Stimulated activated naive B cell treated with anti-CD40 and anti-IgM and Interleukin-4, amounts not matched to agents 10 μg/mL and 1 μg/mL and 100 μg/mL, for 72 hours (primary cell): Measurements from ENCODE around the gene SLC25A23.

Source experiments
- ATAC-seq, 2 donors: fragments of 150-1000 bp; cut with Tn5 transposase; replicated peaks; 2 replicates each; pipeline ENCODE4 v1.10.0; 2021; ENCODE audit warnings: moderate library complexity in 1 of 2
- DNase-seq: peaks from one replicate; pipeline ENCODE4 v3.0.0; 2021
- H3K27ac Mint-ChIP-seq: one replicate; pipeline ENCODE4 v1.8.0; 2022; ENCODE audit warnings: mild to moderate bottlenecking, mixed read lengths
- H3K27me3 Mint-ChIP-seq, 2 donors: one replicate each; pipeline ENCODE4 v1.8.0; 2022; ENCODE audit warnings: mixed read lengths in 2 of 2
- H3K36me3 Mint-ChIP-seq, 2 donors: one replicate each; pipeline ENCODE4 v1.8.0; 2022; ENCODE audit warnings: mixed read lengths in 2 of 2, mild to moderate bottlenecking in 1 of 2
- H3K4me1 Mint-ChIP-seq, 2 donors: one replicate each; pipeline ENCODE4 v1.8.0; 2022; ENCODE audit warnings: mixed read lengths in 2 of 2, mild to moderate bottlenecking in 1 of 2
- H3K4me3 Mint-ChIP-seq, 2 donors: one replicate each; pipeline ENCODE4 v1.8.0; 2022; ENCODE audit warnings: mild to moderate bottlenecking in 2 of 2, mixed read lengths in 2 of 2, moderate library complexity in 1 of 2
- H3K9me3 Mint-ChIP-seq, 2 donors: one replicate each; pipeline ENCODE4 v1.8.0; 2022; ENCODE audit warnings: mixed read lengths in 2 of 2, mild to moderate bottlenecking in 1 of 2

The SLC25A23 gene

DNA sequence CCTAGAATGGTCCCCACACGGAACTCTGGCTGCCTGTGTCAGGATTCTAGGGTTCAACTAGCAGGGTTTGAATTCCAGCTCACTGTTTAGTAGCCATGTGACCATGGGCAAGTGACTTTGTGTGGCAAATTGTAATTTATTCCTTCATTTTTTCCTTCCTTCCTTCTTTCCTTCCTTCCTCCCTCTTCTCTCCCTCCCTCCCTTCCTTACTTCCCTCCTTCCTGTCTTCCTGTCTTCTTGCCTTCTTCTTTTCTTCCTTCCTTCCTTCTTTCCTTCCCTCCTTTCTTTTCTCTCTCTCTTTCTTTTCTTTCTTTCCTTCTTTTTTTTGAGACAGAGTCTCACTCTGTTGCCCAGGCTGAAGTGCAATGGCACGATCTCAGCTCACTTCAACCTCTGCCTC lies 30.5 kb upstream of the SLC25A23 start:
- DNase-seq (no peak), ATAC-seq (no peak)
- peak overlapping the region; percentile 75 to 76 for H3K4me3 Mint-ChIP-seq
- peaks cover 9 to 15% of the 10 kb centered on the region in 2 donors for H3K4me1 Mint-ChIP-seq
- peaks cover 0 to 3% of the 10 kb centered on the region in 2 donors for H3K27me3 Mint-ChIP-seq
- H3K9me3 Mint-ChIP-seq: peaks cover 3 to 5% of the 10 kb centered on the region in 2 donors
- H3K36me3 Mint-ChIP-seq: peaks cover 0 to 6% of the 10 kb centered on the region in 2 donors
- peak overlapping the region; percentile 33 for H3K27ac Mint-ChIP-seq

DNA sequence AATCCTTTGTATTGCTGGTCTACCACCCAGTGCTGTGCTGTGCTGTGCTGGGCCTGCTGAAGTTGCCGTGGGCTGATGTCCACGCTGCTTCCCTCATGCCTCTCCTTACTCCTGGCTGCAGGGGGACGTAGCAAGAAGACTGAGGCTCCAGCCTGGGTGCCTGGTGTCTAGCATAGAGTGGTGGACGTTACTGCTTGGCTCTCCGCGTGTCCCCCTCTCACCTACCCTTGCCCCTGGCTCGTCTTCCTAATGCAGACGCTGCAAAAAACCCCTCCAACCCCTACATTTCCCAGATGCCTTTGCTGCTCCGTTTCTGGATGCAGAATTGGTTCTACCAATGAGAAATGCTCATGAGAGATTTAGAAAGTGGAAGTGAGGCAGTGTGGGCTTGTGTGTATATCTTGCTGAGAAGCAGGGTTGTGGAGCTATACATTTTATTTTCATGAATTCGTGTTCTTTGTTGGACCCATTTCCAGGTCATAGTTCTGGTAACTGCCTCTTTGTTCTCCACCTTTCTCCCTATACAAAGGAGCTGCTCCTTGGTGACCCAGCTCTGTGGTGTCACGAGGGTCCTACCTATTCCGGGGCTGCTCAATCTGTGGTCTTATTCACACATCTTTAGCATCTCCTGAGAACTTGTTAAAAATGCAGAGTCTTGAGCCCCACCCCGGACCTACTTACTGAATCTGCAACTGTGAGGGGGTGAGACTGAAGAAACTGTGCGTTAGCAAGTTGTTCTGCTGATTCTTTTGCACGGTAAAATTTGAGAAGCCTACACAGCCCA lies 29.9 kb upstream of the SLC25A23 start:
- Mint-ChIP-seq H3K4me3 (peak overlapping the region; percentile 75 to 76), H3K4me1 (peaks cover 9 to 15% of the 10 kb centered on the region in 2 donors), H3K27me3 (peaks cover 0 to 3% of the 10 kb centered on the region in 2 donors), H3K36me3 (peaks cover 0 to 2% of the 10 kb centered on the region in 2 donors), H3K27ac (peak overlapping the region; percentile 57), H3K9me3 (peaks cover 3 to 5% of the 10 kb centered on the region in 2 donors)
- no peak for DNase-seq
- peak; percentile 93 to 95 for ATAC-seq

DNA sequence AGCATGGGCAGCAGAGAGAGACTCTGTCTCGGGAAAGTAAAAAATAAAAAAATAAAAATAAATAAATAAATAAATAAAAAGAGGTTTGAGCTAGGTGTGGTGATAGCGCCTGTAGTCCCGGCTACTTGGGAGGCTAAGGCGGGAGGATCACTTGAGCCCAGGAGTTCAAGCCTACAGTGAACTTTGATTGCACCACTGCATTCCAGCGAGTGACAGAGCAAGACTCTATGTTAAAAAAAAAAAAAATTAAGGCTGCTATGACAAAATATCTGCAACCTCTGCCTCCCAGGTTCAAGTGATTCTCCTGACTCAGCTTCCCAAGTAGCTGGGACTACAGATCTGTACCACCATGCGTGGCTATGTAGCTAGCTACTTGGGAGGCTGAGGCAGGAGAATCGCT lies 25.2 kb upstream of the SLC25A23 start:
- no peak for ATAC-seq
- no peak for DNase-seq
- Mint-ChIP-seq H3K27me3 (no peaks in the 10 kb centered on the region), H3K4me3 (no peak overlapping the region), H3K36me3 (peaks cover 1 to 4% of the 10 kb centered on the region in 2 donors), H3K4me1 (peaks cover 21 to 33% of the 10 kb centered on the region in 2 donors), H3K27ac (no peak overlapping the region), H3K9me3 (no peaks in the 10 kb centered on the region)

DNA sequence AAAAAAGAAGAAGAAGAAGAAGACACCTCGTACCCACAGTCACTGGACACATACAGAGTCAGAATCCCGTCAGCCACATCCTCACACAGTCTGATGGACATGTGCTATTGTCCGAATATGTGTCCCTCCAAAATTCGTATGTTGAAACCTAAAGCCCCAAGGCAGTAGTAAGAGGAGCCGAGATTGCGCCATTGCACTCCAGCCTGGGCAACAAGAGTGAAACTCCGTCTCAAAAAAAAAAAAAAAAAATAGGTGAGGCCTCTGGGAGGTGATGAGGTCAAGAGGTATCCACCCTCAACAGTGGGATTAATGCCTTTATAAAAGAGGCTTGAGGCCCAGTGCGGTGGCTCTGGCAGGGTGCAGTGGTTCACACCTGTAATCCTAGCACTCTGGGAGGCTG lies 24.6 kb upstream of the SLC25A23 start:
- ATAC-seq (no peak), DNase-seq (no peak)
- no peak overlapping the region for H3K4me3 Mint-ChIP-seq
- H3K4me1 Mint-ChIP-seq: peaks cover 19 to 29% of the 10 kb centered on the region in 2 donors
- peaks cover 1 to 4% of the 10 kb centered on the region in 2 donors for H3K36me3 Mint-ChIP-seq
- H3K9me3 Mint-ChIP-seq: no peaks in the 10 kb centered on the region
- no peak overlapping the region for H3K27ac Mint-ChIP-seq
- H3K27me3 Mint-ChIP-seq: no peaks in the 10 kb centered on the region

DNA sequence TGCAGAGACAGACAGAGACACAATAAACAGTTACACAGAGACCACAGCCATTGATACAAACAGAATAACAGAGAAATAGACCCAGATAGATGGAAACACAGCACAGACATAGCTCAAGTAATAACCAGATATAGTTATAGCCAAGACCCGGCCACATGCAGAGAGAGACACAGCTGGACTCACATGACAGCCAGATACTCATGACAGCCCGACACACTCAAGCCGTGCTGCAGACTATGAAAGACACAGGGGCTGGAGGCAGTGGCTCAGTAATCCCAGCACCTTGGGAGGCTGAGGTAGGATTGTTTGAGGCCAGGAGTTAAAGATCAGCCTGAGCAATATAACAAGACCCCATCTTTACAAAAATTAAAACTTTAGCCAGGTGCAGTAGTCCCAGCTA lies 23.6 kb upstream of the SLC25A23 start:
- H3K27ac Mint-ChIP-seq: peak overlapping the region; percentile 11
- DNase-seq: no peak
- H3K9me3 Mint-ChIP-seq: no peaks in the 10 kb centered on the region
- peaks cover 17 to 27% of the 10 kb centered on the region in 2 donors for H3K4me1 Mint-ChIP-seq
- peaks cover 1 to 4% of the 10 kb centered on the region in 2 donors for H3K36me3 Mint-ChIP-seq
- no peaks in the 10 kb centered on the region for H3K27me3 Mint-ChIP-seq
- no peak for ATAC-seq
- H3K4me3 Mint-ChIP-seq: no peak overlapping the region

DNA sequence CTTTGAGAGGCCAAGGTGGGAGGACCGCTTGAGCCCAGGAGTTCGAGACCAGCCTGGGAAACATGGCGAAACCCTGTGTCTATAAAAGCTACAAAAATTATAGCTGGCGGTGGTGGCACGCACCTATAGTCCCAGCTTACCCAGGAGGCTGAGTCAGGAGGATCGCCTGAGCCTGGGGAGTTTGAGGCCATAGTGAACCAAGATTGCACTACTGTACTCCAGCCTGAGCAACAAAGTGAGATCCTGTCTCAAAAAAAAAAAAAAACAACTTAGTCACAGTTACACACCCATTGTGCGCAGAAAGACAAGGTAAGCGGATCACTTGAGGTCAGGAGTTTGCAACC lies 22.7 kb upstream of the SLC25A23 start:
- peak overlapping the region; percentile 97 for H3K27ac Mint-ChIP-seq
- H3K4me3 Mint-ChIP-seq: peak overlapping the region; percentile 91 to 98
- H3K4me1 Mint-ChIP-seq: peaks cover 17 to 27% of the 10 kb centered on the region in 2 donors
- peaks cover 1 to 5% of the 10 kb centered on the region in 2 donors for H3K36me3 Mint-ChIP-seq
- no peak for ATAC-seq
- no peak for DNase-seq
- no peaks in the 10 kb centered on the region for H3K27me3 Mint-ChIP-seq
- no peaks in the 10 kb centered on the region for H3K9me3 Mint-ChIP-seq

DNA sequence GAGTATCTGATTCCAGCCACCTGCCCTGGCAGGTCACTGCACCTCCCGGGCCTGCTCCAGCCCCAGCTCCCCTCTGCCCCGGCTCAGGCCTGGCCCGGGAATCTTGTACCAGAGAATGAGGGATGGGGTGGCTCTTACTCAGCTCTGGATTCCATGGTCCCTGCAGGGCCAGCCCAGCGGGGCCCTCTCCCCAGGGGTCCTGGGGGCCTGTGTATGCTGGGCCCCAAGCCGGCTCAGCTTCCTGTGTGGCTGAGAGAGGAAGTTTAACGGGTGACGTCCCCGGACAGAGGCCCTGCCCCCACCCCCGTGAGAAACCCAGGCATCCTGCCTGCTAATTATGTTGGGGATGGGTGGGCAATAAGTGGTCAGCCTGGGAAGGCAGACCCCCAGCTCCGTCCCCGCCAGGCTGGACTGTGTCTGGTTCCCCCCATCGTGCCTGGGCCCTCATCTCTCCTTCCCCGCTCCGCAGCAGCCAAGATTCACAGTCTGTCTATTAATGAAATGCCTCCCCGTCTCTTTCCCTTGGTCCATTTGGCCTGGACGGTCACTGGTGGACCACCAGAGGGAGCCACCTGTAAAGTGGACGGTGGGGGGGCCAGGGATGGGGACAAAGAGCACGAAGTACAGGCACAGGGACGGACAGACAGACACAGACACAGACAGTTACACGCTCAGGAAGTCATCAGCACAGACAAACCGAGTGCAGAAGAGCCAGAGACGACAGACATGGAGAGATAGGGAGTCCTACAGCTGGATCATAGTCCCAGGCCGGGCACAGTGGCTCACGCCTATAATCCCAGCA lies 22.1 kb upstream of the SLC25A23 start, which contains the start of gene DENND1C:
DENND1C (minus strand) TSS at position 247 of the 802 bp plus-strand sequence; CDS start at position 155, 92 bp downstream.
- H3K4me1 Mint-ChIP-seq: peaks cover 17 to 27% of the 10 kb centered on the region in 2 donors
- H3K27ac Mint-ChIP-seq: peak within 1 kb of the TSS; percentile 97
- no peaks in the 10 kb centered on the region for H3K27me3 Mint-ChIP-seq
- H3K4me3 Mint-ChIP-seq: peak within 1 kb of the TSS; percentile 91 to 98
- DNase-seq (peak; percentile 67), ATAC-seq (peak; percentile 95 to 96)
- H3K9me3 Mint-ChIP-seq: no peaks in the 10 kb centered on the region
- H3K36me3 Mint-ChIP-seq: peaks cover 7 to 8% of the 10 kb centered on the region in 2 donors

DNA sequence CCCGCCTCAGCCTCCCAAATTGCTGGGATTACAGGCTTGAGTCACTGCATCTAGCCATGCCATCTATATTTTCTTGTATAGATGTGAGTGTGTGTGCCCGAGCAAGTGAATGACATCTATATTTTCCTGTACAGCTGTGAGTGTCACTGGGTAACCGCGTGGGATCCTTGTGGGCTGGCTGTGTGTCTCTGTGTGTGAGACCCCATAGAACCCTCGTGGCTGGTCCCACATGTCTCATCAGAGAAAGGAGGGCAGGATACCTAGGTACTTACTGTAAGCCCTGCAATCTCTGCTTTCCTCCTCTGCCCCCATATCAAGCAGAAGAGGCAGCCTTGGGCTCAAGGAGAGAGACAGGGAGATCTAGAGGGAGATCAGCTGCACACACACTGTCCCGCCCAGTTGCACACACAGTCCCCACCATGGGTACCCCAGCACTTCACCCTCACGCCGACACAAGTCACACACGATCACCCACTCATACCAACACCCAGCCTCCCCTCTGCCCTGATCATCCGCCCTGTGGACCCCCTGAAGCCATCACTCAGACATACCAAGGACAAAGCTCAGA lies 21.3 kb upstream of the SLC25A23 start:
- DNase-seq (no peak), ATAC-seq (peak in 1 of 2 donors; percentile 14)
- peak overlapping the region; percentile 97 for H3K27ac Mint-ChIP-seq
- H3K4me3 Mint-ChIP-seq: peak overlapping the region; percentile 91 to 98
- peaks cover 14 to 15% of the 10 kb centered on the region in 2 donors for H3K36me3 Mint-ChIP-seq
- H3K4me1 Mint-ChIP-seq: peaks cover 17 to 27% of the 10 kb centered on the region in 2 donors
- H3K27me3 Mint-ChIP-seq: no peaks in the 10 kb centered on the region
- no peaks in the 10 kb centered on the region for H3K9me3 Mint-ChIP-seq

DNA sequence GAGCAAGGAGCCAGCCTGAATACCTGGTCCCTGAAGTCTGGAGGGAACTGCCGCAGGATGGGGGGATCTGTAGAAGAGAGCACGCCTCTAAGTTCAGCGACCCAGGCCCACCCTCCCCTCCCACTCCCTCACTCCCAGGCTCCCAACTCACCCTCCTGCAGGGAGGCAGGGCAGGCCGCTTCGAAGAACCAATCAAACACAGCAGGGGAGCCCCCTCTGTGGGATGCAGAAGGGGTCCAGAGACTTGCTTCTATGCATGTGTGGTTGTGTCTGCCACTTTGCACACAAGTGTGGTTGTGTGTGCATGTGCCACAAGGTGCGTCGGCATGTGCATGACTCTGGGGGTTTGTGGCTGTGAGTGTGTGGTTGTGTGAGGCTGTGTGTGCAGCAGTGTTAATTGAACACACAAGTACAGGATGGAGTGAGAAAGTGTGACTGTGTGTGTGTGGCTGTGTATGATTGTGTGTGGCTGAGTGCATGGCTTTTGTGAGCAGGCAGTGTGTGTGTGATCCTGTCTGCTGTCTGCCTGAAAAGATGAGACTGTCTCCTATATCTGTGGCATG lies 20.3 kb upstream of the SLC25A23 start:
- Mint-ChIP-seq H3K4me3 (peak overlapping the region in 1 of 2 donors; percentile 47), H3K27ac (no peak overlapping the region), H3K4me1 (peaks cover 17 to 27% of the 10 kb centered on the region in 2 donors), H3K27me3 (no peaks in the 10 kb centered on the region), H3K9me3 (no peaks in the 10 kb centered on the region), H3K36me3 (peaks cover 19 to 21% of the 10 kb centered on the region in 2 donors)
- no peak for ATAC-seq
- no peak for DNase-seq

DNA sequence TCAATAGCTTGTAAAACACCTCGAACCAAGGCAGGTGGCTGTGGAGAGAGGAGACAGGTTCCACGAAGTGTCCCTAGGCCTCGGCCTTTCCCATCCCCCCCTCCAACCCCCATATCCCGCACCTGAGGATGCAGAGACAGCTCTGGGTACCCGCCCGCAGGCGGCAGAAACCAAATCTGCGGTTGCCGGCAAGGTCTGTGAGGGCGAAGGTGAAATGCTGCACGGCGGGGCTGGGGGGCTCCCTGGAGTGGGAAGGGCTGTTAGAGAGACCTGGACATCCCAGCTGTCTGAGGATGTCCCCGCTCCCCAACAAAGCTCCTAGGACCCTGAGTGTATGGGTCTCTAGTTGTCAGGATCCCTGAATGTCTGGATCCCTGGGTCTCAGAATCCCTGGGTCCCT lies 19.2 kb upstream of the SLC25A23 start:
- Mint-ChIP-seq H3K4me1 (peaks cover 17 to 32% of the 10 kb centered on the region in 2 donors), H3K4me3 (no peak overlapping the region), H3K27ac (no peak overlapping the region), H3K9me3 (no peaks in the 10 kb centered on the region), H3K36me3 (peaks cover 24 to 27% of the 10 kb centered on the region in 2 donors), H3K27me3 (no peaks in the 10 kb centered on the region)
- ATAC-seq: no peak
- DNase-seq: no peak

DNA sequence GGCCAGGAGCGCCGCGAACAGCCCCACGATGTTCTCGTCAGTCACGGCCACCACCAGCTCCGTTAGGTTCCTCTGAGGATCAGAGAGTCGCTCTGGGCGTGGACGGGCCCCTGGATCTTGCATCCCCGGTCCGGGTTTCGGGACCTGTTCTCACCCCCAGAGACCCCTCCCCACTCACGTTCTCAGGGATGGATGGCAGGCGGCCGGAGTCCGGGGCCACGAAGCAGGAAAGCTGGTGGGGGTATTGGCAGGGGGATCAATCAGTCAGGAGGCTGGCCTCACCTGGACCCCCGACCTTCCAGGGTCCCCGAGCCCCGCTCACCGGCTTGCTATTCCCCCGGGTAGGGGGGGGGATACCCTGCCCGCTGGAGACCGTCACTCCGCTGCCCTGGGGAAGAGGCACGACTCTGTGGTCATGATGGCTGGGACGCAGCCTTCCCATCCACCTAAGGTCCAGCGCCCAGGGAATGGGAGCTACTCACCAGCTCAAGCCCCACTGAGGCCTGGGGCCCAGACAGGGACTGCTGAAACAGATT lies 17.4 kb upstream of the SLC25A23 start:
- H3K36me3 Mint-ChIP-seq: peaks cover 25 to 32% of the 10 kb centered on the region in 2 donors
- no peaks in the 10 kb centered on the region for H3K9me3 Mint-ChIP-seq
- ATAC-seq (no peak), DNase-seq (no peak)
- H3K27ac Mint-ChIP-seq: peak overlapping the region; percentile 25
- H3K4me3 Mint-ChIP-seq: no peak overlapping the region
- no peaks in the 10 kb centered on the region for H3K27me3 Mint-ChIP-seq
- peaks cover 12 to 27% of the 10 kb centered on the region in 2 donors for H3K4me1 Mint-ChIP-seq

DNA sequence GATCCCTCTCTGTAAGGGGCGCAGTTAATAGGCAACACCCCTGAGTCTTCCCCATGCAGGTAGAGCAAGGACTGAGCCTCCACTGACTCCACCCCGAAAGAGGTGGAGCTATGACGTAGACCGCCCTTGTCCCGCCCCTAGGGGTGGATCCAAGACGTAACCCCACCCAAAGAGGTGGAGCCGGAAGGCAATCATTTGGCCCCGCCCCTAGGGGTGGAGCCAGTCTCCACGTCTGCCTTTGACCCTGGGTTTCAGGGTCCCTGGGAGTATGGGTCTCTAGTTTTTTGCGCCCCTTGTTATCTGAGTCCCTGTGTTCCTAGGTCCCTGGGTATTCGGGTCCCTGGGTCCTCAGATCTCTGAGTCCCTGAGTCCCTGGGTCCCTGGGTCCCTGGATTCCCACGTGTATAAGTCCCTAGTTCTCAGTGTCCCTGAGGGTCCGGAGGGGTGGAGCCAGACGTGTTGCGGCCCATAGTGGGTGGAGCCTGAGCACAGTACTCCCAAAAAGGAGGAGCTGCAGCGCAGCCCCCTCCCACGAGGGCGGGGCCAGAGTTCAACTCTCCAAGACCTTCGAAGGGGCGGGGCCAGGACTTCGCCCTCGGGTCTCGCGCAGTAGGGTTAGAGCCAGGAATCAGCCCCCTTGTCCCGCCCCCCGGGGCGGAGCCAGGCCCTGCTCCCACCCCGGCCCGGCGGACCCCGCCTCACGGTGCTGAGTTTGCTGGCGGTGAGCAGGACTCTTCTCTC lies 16.7 kb upstream of the SLC25A23 start:
- Mint-ChIP-seq H3K27me3 (no peaks in the 10 kb centered on the region), H3K27ac (no peak overlapping the region), H3K9me3 (no peaks in the 10 kb centered on the region), H3K4me3 (no peak overlapping the region), H3K36me3 (peaks cover 24 to 32% of the 10 kb centered on the region in 2 donors), H3K4me1 (peaks cover 9 to 21% of the 10 kb centered on the region in 2 donors)
- ATAC-seq (peak; percentile 95), DNase-seq (peak; percentile 47)

DNA sequence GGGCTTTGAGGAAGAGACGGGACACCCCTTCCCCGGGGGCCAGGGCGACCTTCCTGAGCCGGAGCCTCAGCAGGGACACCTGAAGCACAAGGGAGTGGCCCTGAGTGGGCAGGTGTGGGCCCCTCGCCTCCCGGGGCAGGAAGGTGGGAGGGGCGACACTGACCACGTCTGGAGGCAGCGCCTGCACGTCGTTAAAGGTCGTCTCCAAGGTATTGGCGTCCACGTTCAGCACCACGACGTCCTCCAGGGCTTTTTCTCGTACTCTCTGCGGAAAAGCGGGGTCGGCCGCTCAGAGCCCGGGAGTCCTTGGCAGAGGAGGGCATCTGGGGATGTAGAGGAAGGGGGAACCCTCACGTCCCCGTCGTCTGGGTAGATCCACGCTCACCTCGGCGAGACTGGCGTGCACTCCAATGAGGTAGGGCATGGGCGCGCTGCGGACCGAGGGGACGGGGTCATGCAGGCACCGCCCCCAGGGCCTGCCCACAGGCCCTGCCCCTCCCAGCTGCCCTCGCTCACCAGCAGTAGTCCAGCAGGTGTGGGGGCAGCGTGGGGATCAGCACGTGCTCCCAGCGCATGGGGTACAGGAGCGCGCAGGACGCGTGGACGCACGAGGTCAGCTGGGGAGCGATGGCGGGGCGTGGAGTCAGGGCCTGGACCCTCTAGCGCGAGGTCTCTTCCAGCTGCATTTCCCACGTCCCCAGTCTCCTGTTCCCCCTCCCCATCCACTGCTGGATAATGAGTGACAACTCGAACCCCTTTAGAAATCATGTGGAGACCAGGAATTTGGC lies 15.9 kb upstream of the SLC25A23 start:
- Mint-ChIP-seq H3K27ac (no peak overlapping the region), H3K36me3 (peaks cover 27 to 38% of the 10 kb centered on the region in 2 donors), H3K4me3 (no peak overlapping the region), H3K9me3 (no peaks in the 10 kb centered on the region), H3K4me1 (peaks cover 4 to 13% of the 10 kb centered on the region in 2 donors), H3K27me3 (no peaks in the 10 kb centered on the region)
- DNase-seq: no peak
- ATAC-seq: no peak
